Upper lobe of left lung (tissue), 4 donors: ENCODE results near the gene THBS2.

Source experiments
- CTCF ChIP-seq, 6 experiments: fragments of 450-650 bp in 4 of 6; fragments of 200-600 bp in 2 of 6; sonication (generic) in 2 of 6; IDR thresholded peaks; one replicate each; pipeline ENCODE4 v1.5.1; 2016 to 2019; ENCODE audit warnings: antibody characterized with exemption in 6 of 6
- POLR2A ChIP-seq, 4 donors: fragments of 450-650 bp; IDR thresholded peaks; one replicate each; pipeline ENCODE4 v1.5.1; 2016 to 2017; ENCODE audit warnings: antibody characterized with exemption in 4 of 4, mild to moderate bottlenecking in 2 of 4
- POLR2AphosphoS5 ChIP-seq, 2 donors: sonication (generic); formaldehyde crosslinking; IDR thresholded peaks; one replicate each; pipeline ENCODE4 v1.5.1; 2017; ENCODE audit warnings: antibody characterized with exemption in 2 of 2

GRCh38 chr6:169172456-169172855 lies 81.2 kb downstream of the THBS2 start:
- TF ChIP-seq POLR2A (IDR thresholded peaks at IDR 0.05) (no peak), CTCF (IDR thresholded peaks at IDR 0.05) (no peak), POLR2AphosphoS5 (IDR thresholded peaks at IDR 0.05) (no peak)
